Measurements from ENCODE around the gene ABCC4. TPM values are rescaled to one million over a fixed set of nuclear protein-coding genes. Genes with fewer than 3 reads are reported as not detected.

The ABCC4 gene
- total RNA-seq, 1 donor from 2014 or later: 19.0 TPM

- H3K36me3 Mint-ChIP-seq (ENCODE audit: low read depth, unreplicated experiment): peaks cover 7% of the 10 kb centered on the region
- no peak for DNase-seq (ENCODE audit: low spot score)
- H3K9me3 Mint-ChIP-seq (ENCODE audit: unreplicated experiment): no peaks in the 10 kb centered on the region
- H3K4me3 Mint-ChIP-seq (ENCODE audit: unreplicated experiment): no peak overlapping the region
- TF ChIP-seq, protein P1, sequence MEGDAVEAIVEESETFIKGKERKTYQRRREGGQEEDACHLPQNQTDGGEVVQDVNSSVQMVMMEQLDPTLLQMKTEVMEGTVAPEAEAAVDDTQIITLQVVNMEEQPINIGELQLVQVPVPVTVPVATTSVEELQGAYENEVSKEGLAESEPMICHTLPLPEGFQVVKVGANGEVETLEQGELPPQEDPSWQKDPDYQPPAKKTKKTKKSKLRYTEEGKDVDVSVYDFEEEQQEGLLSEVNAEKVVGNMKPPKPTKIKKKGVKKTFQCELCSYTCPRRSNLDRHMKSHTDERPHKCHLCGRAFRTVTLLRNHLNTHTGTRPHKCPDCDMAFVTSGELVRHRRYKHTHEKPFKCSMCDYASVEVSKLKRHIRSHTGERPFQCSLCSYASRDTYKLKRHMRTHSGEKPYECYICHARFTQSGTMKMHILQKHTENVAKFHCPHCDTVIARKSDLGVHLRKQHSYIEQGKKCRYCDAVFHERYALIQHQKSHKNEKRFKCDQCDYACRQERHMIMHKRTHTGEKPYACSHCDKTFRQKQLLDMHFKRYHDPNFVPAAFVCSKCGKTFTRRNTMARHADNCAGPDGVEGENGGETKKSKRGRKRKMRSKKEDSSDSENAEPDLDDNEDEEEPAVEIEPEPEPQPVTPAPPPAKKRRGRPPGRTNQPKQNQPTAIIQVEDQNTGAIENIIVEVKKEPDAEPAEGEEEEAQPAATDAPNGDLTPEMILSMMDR (IDR thresholded peaks at IDR 0.05; ENCODE audit: unreplicated experiment): no peak
- H3K4me1 Mint-ChIP-seq (ENCODE audit: unreplicated experiment): no peaks in the 10 kb centered on the region
- H3K27ac Mint-ChIP-seq (ENCODE audit: unreplicated experiment): no peak overlapping the region
- H3K27me3 Mint-ChIP-seq (ENCODE audit: unreplicated experiment): no peaks in the 10 kb centered on the region
These were observed 154.8 kb downstream of the ABCC4 start for GRCh38 chr13:95146486-95146885.

GRCh38 chr13:95145587-95145986, 155.7 kb downstream of the ABCC4 start:
- Mint-ChIP-seq H3K27me3 (ENCODE audit: unreplicated experiment) (no peaks in the 10 kb centered on the region), H3K36me3 (ENCODE audit: low read depth, unreplicated experiment) (peaks cover 7% of the 10 kb centered on the region)

DNA sequence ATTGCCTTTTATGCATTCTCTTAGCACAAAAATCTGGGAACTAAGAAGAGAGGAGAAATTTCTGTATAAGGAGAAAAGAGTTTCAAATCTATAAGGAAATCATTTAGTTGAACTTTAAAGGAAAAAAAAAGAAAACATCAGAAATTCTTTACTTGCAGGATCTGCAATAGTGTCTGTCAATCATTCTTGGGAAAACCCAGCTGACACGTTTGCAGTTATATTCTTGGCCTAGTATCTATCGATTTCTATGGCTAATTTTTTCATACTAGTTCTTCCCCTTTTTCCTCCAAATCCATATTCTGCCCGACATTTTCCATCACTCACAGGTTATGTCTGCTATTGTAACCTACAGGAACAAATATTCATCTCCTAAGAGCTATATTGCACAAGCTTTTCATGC, 160.7 kb downstream of the ABCC4 start:
- no peak overlapping the region for H3K27ac Mint-ChIP-seq (ENCODE audit: unreplicated experiment)
- no peak for DNase-seq (ENCODE audit: low spot score)
- no peaks in the 10 kb centered on the region for H3K4me1 Mint-ChIP-seq (ENCODE audit: unreplicated experiment)
- TF ChIP-seq, protein P1 (IDR thresholded peaks at IDR 0.05; ENCODE audit: unreplicated experiment): no peak
- peaks cover 16% of the 10 kb centered on the region for H3K36me3 Mint-ChIP-seq (ENCODE audit: low read depth, unreplicated experiment)
- no peak overlapping the region for H3K4me3 Mint-ChIP-seq (ENCODE audit: unreplicated experiment)
- H3K9me3 Mint-ChIP-seq (ENCODE audit: unreplicated experiment): no peaks in the 10 kb centered on the region
- no peaks in the 10 kb centered on the region for H3K27me3 Mint-ChIP-seq (ENCODE audit: unreplicated experiment)

More at GRCh38 chr13:95145587-95145986, 155.7 kb downstream of the ABCC4 start:
- no peaks in the 10 kb centered on the region for H3K4me1 Mint-ChIP-seq (ENCODE audit: unreplicated experiment)
- TF ChIP-seq, protein P1 (IDR thresholded peaks at IDR 0.05; ENCODE audit: unreplicated experiment): no peak
- DNase-seq (ENCODE audit: low spot score): no peak
- no peak overlapping the region for H3K27ac Mint-ChIP-seq (ENCODE audit: unreplicated experiment)
- H3K9me3 Mint-ChIP-seq (ENCODE audit: unreplicated experiment): no peaks in the 10 kb centered on the region
- H3K4me3 Mint-ChIP-seq (ENCODE audit: unreplicated experiment): no peak overlapping the region

GRCh38 chr13:95138876-95139585, 162.2 kb downstream of the ABCC4 start:
- TF ChIP-seq, protein P1 (IDR thresholded peaks at IDR 0.05; ENCODE audit: unreplicated experiment): no peak
- no peaks in the 10 kb centered on the region for H3K4me1 Mint-ChIP-seq (ENCODE audit: unreplicated experiment)
- no peak overlapping the region for H3K4me3 Mint-ChIP-seq (ENCODE audit: unreplicated experiment)
- H3K27ac Mint-ChIP-seq (ENCODE audit: unreplicated experiment): no peak overlapping the region
- no peak for DNase-seq (ENCODE audit: low spot score)
- no peaks in the 10 kb centered on the region for H3K27me3 Mint-ChIP-seq (ENCODE audit: unreplicated experiment)
- H3K36me3 Mint-ChIP-seq (ENCODE audit: low read depth, unreplicated experiment): peaks cover 16% of the 10 kb centered on the region
- no peaks in the 10 kb centered on the region for H3K9me3 Mint-ChIP-seq (ENCODE audit: unreplicated experiment)

DNA sequence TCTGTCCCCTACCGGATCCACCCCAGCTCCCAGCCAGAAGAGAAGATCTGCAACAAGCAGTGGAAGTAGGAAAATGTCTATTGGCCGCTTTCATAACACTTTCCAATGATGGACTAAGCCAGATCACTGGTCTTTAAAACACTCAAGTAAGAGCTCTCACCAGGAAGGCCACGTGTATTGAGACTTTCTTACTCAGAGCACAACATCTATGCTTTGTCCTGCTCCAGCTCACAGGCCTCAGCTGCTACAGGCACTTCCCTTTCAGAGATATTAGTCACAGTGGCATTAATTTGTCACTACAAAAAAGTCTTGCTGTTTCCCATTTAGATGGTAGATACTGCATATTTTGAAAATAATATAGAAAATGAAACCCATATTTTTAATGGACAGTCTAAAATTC, 164.2 kb downstream of the ABCC4 start:
- DNase-seq (ENCODE audit: low spot score): no peak
- no peaks in the 10 kb centered on the region for H3K4me1 Mint-ChIP-seq (ENCODE audit: unreplicated experiment)
- TF ChIP-seq, protein P1 (IDR thresholded peaks at IDR 0.05; ENCODE audit: unreplicated experiment): no peak
- no peaks in the 10 kb centered on the region for H3K9me3 Mint-ChIP-seq (ENCODE audit: unreplicated experiment)
- H3K27me3 Mint-ChIP-seq (ENCODE audit: unreplicated experiment): no peaks in the 10 kb centered on the region
- H3K27ac Mint-ChIP-seq (ENCODE audit: unreplicated experiment): no peak overlapping the region
- peaks cover 18% of the 10 kb centered on the region for H3K36me3 Mint-ChIP-seq (ENCODE audit: low read depth, unreplicated experiment)
- no peak overlapping the region for H3K4me3 Mint-ChIP-seq (ENCODE audit: unreplicated experiment)

Measured in endothelial cell (in vitro differentiated cells).